GM21619 (cell line): ENCODE data around the gene LATS1.
"Not testable (repeated sequence)": the region's sequence is repeated elsewhere in the genome, so short reads cannot be mapped to it uniquely, and the experiment has no call there.

Source experiments
- ATAC-seq: cut with Tn5 transposase; IDR thresholded peaks from one replicate; pipeline ENCODE4 v1.9.1; 2021; ENCODE audit not compliant: unreplicated experiment

The LATS1 gene

DNA sequence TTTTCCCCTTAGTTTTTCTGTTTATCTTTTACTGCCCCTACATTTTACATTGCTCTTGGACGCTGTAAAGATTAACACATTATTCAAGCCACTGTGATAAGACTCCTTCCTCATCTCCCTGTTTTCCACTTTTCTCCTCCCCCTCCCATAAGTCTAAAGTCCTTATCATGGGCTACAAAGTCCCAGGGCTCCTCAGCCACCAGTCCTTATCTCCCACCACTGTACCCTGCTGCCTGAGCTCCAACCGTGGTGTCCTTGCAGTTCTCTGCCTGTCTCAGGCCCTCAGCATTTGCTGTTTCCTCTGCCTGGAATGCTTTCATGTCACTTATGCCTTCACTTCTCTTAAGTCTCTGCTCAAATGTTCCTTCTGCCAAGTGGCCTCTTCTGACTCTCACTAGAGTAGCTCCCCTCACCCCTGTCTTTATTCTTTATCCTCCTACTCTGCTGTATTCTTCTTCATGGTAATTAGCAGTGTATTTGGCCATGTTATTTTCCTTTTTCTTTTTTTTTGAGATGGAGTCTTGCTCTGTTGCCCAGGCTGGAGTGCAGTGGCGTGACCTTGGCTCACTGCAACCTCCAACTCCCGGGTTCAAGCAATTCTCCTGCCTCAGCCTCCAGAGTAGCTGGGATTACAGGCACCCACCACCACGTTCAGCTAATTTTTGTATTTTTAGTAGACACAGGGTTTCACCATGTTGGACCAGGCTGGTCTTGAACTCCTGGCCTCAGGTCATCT, 10.8 kb upstream of the LATS1 start:
- ATAC-seq, result no peak

- no peak for ATAC-seq
Observed at GRCh38 chr6:149727793-149728498, 10.0 kb upstream of the LATS1 start.

GRCh38 chr6:149725785-149726184, 7.9 kb upstream of the LATS1 start:
- ATAC-seq, result no peak

- ATAC-seq, result no peak
Observed at GRCh38 chr6:149723771-149724417, 6.0 kb upstream of the LATS1 start.

DNA sequence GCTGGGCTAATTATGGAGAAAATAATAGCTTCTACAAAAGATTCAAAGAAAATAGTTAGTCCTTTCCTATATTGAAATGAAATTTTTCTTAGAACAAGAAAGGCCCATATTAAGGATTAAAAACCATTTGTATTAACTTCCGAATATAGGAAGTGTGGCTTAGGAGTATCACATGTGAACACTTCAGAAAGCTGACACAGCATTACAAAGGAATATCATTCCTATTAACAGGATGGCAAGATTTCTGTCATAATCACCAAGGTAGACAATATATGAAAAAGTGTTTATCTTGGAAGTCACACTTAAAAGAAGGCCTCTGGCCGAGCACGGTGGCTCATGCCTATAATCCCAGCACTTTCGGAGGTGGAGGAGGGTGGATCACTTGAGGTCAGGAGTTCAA, 5.4 kb upstream of the LATS1 start:
- ATAC-seq, result no peak

DNA sequence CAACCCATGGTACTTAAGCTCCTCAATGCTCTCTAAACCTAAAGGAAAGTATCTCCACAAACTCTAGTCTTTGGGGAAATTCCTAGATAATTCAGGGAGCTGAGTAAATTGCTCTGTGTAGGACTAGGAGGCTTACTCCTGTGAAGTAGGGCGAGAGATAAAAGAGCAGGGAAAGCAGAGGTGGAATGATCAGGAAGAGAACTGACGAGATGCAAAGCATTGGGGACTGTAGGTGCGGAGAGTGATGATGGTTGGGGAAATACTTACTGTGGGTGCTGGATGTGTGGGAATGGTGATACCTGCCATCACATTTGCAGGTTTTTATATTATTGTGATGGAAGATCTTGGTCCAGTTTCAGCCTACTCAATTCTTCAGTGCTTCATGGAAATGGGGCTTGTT, 1.6 kb upstream of the LATS1 start:
- no peak for ATAC-seq

GRCh38 chr6:149717255-149717587, 680 bp downstream of the LATS1 start:
- no peak for ATAC-seq

DNA sequence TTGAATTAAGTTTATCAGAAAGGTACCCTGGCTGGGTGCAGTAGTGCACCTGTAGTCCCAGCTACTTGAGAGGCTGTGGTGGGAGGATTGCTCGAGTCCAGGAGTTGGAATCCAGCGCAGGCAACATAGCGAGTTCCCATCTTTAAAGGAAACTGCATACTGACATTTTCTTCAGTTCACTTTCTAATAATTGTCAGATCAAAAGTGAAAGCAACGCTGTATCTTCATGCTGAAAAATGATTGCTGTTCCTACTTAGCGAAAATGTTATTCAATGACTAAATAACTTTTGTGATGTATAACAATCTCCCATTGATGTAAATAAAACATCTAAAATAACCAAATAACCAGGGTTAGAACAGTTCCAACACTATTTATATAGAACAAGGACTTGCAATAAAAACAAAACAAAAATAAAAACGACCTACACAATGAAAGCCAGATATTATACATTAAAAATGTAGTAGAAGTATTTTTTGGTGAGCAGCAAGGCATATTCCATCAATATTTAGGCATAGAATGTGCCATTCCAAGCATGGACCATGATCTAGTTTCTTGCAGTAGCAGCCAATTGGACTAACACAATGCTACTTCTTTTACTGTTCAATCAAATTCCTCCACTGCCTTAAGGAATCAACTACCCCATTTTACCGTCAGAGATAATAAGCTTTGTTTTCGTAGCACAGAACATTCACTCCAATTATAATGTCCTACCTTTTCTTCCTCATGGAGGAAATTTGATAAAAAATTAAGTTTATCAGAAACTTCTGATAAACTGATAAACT, 1.5 kb downstream of the LATS1 start:
- ATAC-seq, result no peak

- no peak for ATAC-seq
Observed at GRCh38 chr6:149714442-149714841, 3.5 kb downstream of the LATS1 start.

DNA sequence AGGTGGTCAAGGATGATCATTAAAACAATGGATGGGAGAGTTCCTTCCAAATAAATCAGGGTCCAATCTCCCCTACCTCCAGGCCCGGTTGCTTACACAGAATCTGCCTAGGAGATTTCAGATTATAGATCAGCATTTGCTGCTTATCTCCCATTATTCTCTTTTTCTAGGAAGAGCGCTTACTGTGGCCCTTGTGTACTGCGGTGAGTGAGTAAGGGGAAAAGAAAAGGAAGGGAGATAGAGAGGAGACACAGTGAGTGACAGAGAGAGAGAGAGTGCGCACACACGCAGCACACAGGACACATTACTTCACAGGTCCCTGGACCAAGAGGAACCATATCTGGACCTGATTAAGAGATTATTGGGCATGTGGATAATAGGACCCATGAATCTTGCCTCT, 6.2 kb downstream of the LATS1 start:
- no peak for ATAC-seq

DNA sequence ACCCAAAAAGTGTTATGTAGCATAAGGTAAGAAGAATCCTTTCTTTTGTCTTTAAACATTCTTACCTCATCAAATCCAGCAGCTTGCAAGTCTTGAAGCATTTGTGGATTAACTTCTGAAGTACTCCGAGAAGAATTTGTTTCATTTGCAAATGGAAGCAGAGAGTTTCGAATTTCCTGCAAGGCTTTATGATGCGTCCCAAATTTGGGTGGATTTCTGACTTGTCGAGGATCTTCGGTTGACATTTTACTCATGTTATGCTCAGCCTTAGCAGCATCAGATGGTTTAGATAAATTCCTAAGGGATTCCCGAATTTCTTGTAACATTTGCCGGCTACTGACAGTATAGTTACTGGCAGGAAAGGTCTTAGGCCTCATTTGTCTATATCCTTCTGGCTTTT, 16.2 kb downstream of the LATS1 start:
- ATAC-seq, result no peak

GRCh38 chr6:149699150-149699549, 18.8 kb downstream of the LATS1 start:
- ATAC-seq, result no peak

DNA sequence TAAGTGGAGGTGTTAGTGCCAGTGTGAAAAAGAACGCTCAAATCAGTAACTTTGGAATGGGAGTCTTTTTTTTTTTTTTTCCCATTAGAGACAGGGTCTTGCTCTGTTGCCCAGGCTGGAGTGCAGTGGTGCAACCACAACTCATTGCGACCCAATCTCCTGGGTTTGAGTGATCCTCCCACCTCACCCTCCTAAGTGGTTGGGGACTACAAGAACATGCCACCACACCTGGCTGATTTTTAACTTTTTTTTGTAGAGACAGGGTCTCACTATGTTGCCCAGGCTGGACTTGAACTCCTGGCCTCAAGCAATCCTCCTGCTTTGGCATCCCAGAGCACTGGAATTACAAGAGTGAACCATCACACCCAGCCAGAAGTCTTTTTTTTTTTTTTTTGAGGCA, 19.7 kb downstream of the LATS1 start:
- ATAC-seq, result no peak

DNA sequence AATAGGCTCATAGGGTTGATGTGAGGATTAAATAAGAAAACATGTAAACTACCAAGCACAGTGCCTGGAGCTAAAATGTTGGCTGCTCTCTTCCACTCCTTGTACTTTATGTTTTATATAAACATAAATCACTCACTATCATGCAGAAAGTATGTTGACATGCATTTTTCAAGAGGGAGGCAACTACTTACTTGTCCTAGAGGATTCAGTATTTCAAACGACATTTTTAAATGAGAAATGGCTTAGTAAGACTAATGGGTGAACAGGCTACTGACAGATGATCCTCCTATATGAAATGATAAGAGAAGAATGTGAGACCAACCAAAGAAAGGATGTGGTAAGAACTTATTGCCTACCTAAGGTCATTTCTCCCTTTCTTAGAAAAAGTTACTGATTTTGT, 21.0 kb downstream of the LATS1 start:
- no peak for ATAC-seq

GRCh38 chr6:149694921-149695320, 23.0 kb downstream of the LATS1 start:
- no peak for ATAC-seq

DNA sequence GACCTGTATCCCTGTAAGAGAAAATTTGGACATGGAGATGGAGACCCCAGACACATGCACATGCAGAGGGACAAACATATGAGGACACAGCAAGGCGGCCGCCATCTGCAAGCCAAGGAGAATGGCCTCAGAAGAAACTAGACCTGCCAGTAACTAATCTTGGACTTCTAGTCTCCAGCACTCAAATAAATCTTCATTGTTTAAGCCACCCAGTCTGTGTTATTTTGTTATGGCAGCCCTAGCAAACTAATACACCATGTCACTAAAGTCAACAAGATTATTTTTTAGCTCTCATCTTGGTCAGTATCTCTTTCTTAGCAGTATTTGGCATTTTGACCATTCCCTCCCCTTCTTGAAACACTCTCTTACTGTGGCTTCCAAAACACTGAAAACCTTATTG, 26.7 kb downstream of the LATS1 start:
- ATAC-seq, result no peak

GRCh38 chr6:149686230-149686629, 31.7 kb downstream of the LATS1 start:
- no peak for ATAC-seq

GRCh38 chr6:149683256-149683859, 34.5 kb downstream of the LATS1 start:
- no peak for ATAC-seq

DNA sequence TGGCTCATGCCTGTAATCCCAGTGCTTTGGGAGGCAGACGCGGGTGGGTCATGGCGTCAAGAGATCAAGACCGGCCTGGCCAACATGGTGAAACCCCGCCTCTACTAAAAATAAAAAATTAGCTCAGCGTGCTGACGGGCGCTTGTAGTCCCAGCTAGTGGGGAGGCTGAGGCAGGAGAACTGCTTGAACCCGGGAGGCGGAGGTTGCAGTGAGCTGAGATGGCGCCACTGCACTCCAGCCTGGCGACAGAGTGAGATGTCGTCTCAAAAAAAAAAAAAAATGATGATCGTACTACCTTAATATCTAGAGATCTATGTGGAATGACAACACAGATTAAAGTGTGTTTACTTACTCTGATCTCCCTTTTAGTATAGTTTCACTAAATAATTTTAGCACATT, 36.1 kb downstream of the LATS1 start:
- not testable (repeated sequence) for ATAC-seq

DNA sequence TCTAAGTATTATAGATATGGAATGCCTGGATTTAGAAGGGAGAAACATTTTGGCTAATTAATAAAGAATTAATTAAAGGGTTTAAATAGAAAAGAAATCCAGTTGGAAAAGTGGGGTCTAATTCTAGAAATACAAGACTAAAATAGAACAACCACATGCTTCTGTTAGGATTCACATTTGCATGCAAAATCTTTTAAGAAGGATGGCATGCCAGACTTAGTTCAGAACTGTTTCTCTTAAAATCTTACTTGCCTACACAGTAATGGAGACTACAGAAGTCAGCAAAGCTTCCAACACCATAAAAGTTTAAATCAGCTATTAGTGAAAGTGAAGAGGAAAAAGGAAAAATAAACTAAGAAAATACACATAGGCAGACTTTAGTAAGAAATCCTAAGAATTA, 36.7 kb downstream of the LATS1 start:
- no peak for ATAC-seq

GRCh38 chr6:149680503-149680902, 37.4 kb downstream of the LATS1 start:
- peak; percentile 74 for ATAC-seq
